Upper lobe of right lung (tissue), 1 donor: ENCODE results near the gene TCTN2. TPM values are rescaled to one million over a fixed set of nuclear protein-coding genes. Genes with fewer than 3 reads are reported as not detected.

ENCODE experiments used
- ATAC-seq: fragments of 200-7000 bp; cut with Tn5 transposase; one replicate; pipeline ENCODE4 v1.9.1; 2020; ENCODE audit warnings: mild to moderate bottlenecking, moderate library complexity
- DNase-seq: peaks from one replicate; pipeline ENCODE4 v3.0.0-alpha.2; 2020
- H3K27ac ChIP-seq: fragments of 200-600 bp; one replicate; pipeline ENCODE4 v1.8.0; 2022
- H3K27me3 ChIP-seq: fragments of 200-600 bp; one replicate; pipeline ENCODE4 v1.8.0; 2022; ENCODE audit warnings: mild to moderate bottlenecking
- H3K36me3 ChIP-seq: fragments of 200-600 bp; one replicate; pipeline ENCODE4 v1.8.0; 2022
- H3K4me1 ChIP-seq: fragments of 200-600 bp; one replicate; pipeline ENCODE4 v1.8.0; 2022
- H3K4me3 ChIP-seq: fragments of 200-600 bp; one replicate; pipeline ENCODE4 v1.8.0; 2022; ENCODE audit warnings: mild to moderate bottlenecking
- H3K9me3 ChIP-seq: fragments of 200-600 bp; one replicate; pipeline ENCODE4 v1.8.0; 2022
- CTCF ChIP-seq: fragments of 200-600 bp; IDR thresholded peaks from one replicate; pipeline ENCODE4 v1.8.0; 2022; ENCODE audit warnings: antibody characterized with exemption
- intact Hi-C: fragments of 100-400 bp; cut with DNase I; formaldehyde crosslinking; loops from one replicate; pipeline ENCODE4 v1.11.0; 2022
- total RNA-seq: library from RNA; stranded (reverse); fragmentation: NEBNext Ultra II Directional; extraction: Animal tissue kit (Norgen Biotek cat#: 25700); gene quantifications from one replicate; pipeline ENCODE4 v1.2.1, GENCODE V29; 2021
- donor health status: DM: no; HTN: yes; CAD: no; lungs with severe emphysema.

TCTN2 gene
- total RNA-seq, 1 donor from 2014 or later = 10.5 TPM

GRCh38 chr12:123712780-123713319, 41.9 kb downstream of the TCTN2 start:
- intact Hi-C loops = no loop called here
- no peaks in the 10 kb centered on the region for H3K9me3 ChIP-seq
- peak overlapping the region; percentile 65 for H3K27ac ChIP-seq
- DNase-seq = no peak
- no peak for ATAC-seq
- H3K4me3 ChIP-seq = peak overlapping the region; percentile 99
- H3K36me3 ChIP-seq = no peaks in the 10 kb centered on the region
- TF ChIP-seq CTCF = no peak
- no peaks in the 10 kb centered on the region for H3K27me3 ChIP-seq
- peaks cover 24% of the 10 kb centered on the region for H3K4me1 ChIP-seq

- ATAC-seq = peak; percentile 28
- no peak for DNase-seq
These were observed 42.5 kb downstream of the TCTN2 start for GRCh38 chr12:123713398-123713797.

GRCh38 chr12:123713823-123714585, 43.1 kb downstream of the TCTN2 start:
- TF ChIP-seq CTCF = no peak
- intact Hi-C loops = no loop called here
- H3K36me3 ChIP-seq = no peaks in the 10 kb centered on the region
- no peaks in the 10 kb centered on the region for H3K9me3 ChIP-seq
- ATAC-seq (no peak), DNase-seq (no peak)
- peak overlapping the region; percentile 65 for H3K27ac ChIP-seq
- H3K4me1 ChIP-seq = peaks cover 24% of the 10 kb centered on the region
- no peaks in the 10 kb centered on the region for H3K27me3 ChIP-seq
- peak overlapping the region; percentile 15 for H3K4me3 ChIP-seq

More at GRCh38 chr12:123713398-123713797, 42.5 kb downstream of the TCTN2 start:
- no peaks in the 10 kb centered on the region for H3K9me3 ChIP-seq
- H3K36me3 ChIP-seq = no peaks in the 10 kb centered on the region
- no peak for TF ChIP-seq CTCF
- H3K4me3 ChIP-seq = peak overlapping the region; percentile 99
- intact Hi-C loops = no loop called here
- no peaks in the 10 kb centered on the region for H3K27me3 ChIP-seq
- peak overlapping the region; percentile 65 for H3K27ac ChIP-seq
- H3K4me1 ChIP-seq = peaks cover 24% of the 10 kb centered on the region

GRCh38 chr12:123715195-123715594, 44.3 kb downstream of the TCTN2 start:
- H3K27ac ChIP-seq = no peak overlapping the region
- H3K4me1 ChIP-seq = peaks cover 24% of the 10 kb centered on the region
- ATAC-seq (no peak), DNase-seq (no peak)
- H3K4me3 ChIP-seq = no peak overlapping the region
- no peak for TF ChIP-seq CTCF
- no peaks in the 10 kb centered on the region for H3K27me3 ChIP-seq
- no peaks in the 10 kb centered on the region for H3K9me3 ChIP-seq
- peaks cover 7% of the 10 kb centered on the region for H3K36me3 ChIP-seq
- intact Hi-C loops = no loop called here

GRCh38 chr12:123717350-123717749, 46.4 kb downstream of the TCTN2 start:
- intact Hi-C loops = no loop called here
- no peak for DNase-seq

More at GRCh38 chr12:123717350-123717749, 46.4 kb downstream of the TCTN2 start:
- H3K27me3 ChIP-seq = no peaks in the 10 kb centered on the region
- H3K4me1 ChIP-seq = peaks cover 21% of the 10 kb centered on the region
- H3K4me3 ChIP-seq = no peak overlapping the region
- peaks cover 17% of the 10 kb centered on the region for H3K36me3 ChIP-seq
- no peak overlapping the region for H3K27ac ChIP-seq
- TF ChIP-seq CTCF = no peak
- no peaks in the 10 kb centered on the region for H3K9me3 ChIP-seq
- ATAC-seq = no peak
